AG09309 (cell line): ENCODE measurements around the gene QPCTL.
A peak's percentile ranks its signal among the peaks of the same experiment; 100 is the strongest.

Source experiments
- DNase-seq: peaks from one replicate; pipeline ENCODE4 v3.0.0-alpha.2; 2010; ENCODE audit warnings: low read depth
- H3K4me3 ChIP-seq: 2 replicates; pipeline ENCODE4 v1.5.1; 2011; ENCODE audit warnings: mild to moderate bottlenecking, low read depth, low read length, moderate library complexity; ENCODE audit not compliant: control insufficient read depth
- CTCF ChIP-seq: IDR thresholded peaks from 2 replicates; pipeline ENCODE4 v1.5.1; 2011; ENCODE audit warnings: mild to moderate bottlenecking, low read depth, low read length, inconsistent platforms; ENCODE audit not compliant: insufficient read depth, control insufficient read depth; ENCODE audit errors: missing control alignments

The QPCTL gene

GRCh38 chr19:45711851-45712698 lies 19.6 kb downstream of the QPCTL start:
- no peak for DNase-seq
- no peak overlapping the region for H3K4me3 ChIP-seq
- no peak for TF ChIP-seq CTCF

GRCh38 chr19:45712699-45713067 lies 20.2 kb downstream of the QPCTL start:
- no peak for TF ChIP-seq CTCF
- no peak overlapping the region for H3K4me3 ChIP-seq
- no peak for DNase-seq

GRCh38 chr19:45713141-45713540 lies 20.7 kb downstream of the QPCTL start:
- no peak overlapping the region for H3K4me3 ChIP-seq
- TF ChIP-seq CTCF: no peak
- no peak for DNase-seq

- DNase-seq: no peak
- no peak for TF ChIP-seq CTCF
- H3K4me3 ChIP-seq: no peak overlapping the region
Measured at GRCh38 chr19:45715139-45715538, 22.7 kb downstream of the QPCTL start.

- TF ChIP-seq CTCF: no peak
- peak overlapping the region; percentile 62 for H3K4me3 ChIP-seq
- DNase-seq: no peak
Measured at GRCh38 chr19:45716359-45717130, 24.1 kb downstream of the QPCTL start.

- peak overlapping the region; percentile 62 for H3K4me3 ChIP-seq
- peak; percentile 87 for DNase-seq
- TF ChIP-seq CTCF: peak; percentile 28
Measured at GRCh38 chr19:45717131-45717982, 24.9 kb downstream of the QPCTL start.
